Testis (tissue), 2 donors: Measurements from ENCODE around the gene RNF168.

Experiments used
- POLR2A ChIP-seq: fragments of 450-650 bp; IDR thresholded peaks from one replicate; pipeline ENCODE4 v1.6.1; 2017; ENCODE audit warnings: antibody characterized with exemption, mild to moderate bottlenecking, moderate library complexity
- TF ChIP-seq, protein P1 (sequence below), 3 experiments: fragments of 450-650 bp in 2 of 3; fragments of 200-600 bp in 1 of 3; sonication (generic) in 1 of 3; IDR thresholded peaks; one replicate each; pipeline ENCODE4 v1.5.1; 2016 to 2019; ENCODE audit warnings: antibody characterized with exemption in 3 of 3, mild to moderate bottlenecking in 2 of 3, moderate library complexity in 1 of 3

DNA sequence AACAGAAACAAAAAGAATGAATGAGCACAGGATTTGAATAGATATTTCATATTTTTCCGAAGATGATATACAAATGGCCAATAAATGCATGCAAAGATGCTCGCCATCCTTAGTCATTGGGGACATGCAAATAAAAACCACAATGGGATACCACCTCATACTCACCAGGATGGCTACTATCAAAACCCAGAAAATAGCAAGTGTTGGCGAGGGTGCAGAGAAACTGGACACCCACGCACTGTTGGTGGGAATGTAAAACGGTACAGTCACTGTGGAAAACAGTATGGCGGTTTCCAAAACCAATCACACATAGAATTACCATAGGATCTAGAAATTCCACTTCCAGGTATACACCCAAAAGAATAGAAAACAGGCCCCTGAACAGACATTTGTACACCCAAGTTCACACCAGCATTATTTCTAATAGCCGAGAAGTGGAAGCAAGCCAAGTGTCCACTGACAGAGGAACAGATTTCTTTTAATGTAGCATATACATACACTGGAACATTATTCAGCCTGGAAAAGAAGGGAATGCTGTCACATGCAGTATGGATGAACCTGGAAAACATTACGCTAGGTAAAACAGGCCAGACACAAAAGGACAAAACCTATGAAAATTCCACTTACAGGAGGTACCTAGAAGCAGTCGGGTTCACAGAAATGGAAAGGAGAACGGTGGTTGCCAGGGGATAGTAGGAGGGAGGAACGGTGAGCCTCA lies 3.6 kb downstream of the RNF168 start:
- TF ChIP-seq, protein P1, sequence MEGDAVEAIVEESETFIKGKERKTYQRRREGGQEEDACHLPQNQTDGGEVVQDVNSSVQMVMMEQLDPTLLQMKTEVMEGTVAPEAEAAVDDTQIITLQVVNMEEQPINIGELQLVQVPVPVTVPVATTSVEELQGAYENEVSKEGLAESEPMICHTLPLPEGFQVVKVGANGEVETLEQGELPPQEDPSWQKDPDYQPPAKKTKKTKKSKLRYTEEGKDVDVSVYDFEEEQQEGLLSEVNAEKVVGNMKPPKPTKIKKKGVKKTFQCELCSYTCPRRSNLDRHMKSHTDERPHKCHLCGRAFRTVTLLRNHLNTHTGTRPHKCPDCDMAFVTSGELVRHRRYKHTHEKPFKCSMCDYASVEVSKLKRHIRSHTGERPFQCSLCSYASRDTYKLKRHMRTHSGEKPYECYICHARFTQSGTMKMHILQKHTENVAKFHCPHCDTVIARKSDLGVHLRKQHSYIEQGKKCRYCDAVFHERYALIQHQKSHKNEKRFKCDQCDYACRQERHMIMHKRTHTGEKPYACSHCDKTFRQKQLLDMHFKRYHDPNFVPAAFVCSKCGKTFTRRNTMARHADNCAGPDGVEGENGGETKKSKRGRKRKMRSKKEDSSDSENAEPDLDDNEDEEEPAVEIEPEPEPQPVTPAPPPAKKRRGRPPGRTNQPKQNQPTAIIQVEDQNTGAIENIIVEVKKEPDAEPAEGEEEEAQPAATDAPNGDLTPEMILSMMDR (IDR thresholded peaks at IDR 0.05), result no peak
- TF ChIP-seq POLR2A, result no peak
